GM19193 (cell line): ENCODE data around the gene PRSS22.

Experiments
- POLR2A ChIP-seq: IDR thresholded peaks from 4 replicates; pipeline ENCODE4 v1.6.1; 2011; ENCODE audit not compliant: insufficient read depth, insufficient read length; ENCODE audit errors: extremely low read depth

PRSS22 gene

GRCh38 chr16:2884041-2884451 is 26.1 kb upstream of the PRSS22 start:
- no peak for TF ChIP-seq POLR2A

- no peak for TF ChIP-seq POLR2A
These were observed 25.5 kb upstream of the PRSS22 start for GRCh38 chr16:2883458-2883908.

- TF ChIP-seq POLR2A, result peak; percentile 80
These were observed 24.9 kb upstream of the PRSS22 start, which contains the start of gene FLYWCH2 for GRCh38 chr16:2882650-2883457. Gene FLYWCH2, plus strand, starts transcription at chr16:2883215. Its CDS starts 13,235 bp downstream, at chr16:2896450.

- TF ChIP-seq POLR2A, result no peak
These were observed 24.0 kb upstream of the PRSS22 start for GRCh38 chr16:2881783-2882649.

- TF ChIP-seq POLR2A, result no peak
These were observed 22.0 kb upstream of the PRSS22 start for GRCh38 chr16:2879854-2880508.

- TF ChIP-seq POLR2A, result no peak
These were observed 17.0 kb upstream of the PRSS22 start for GRCh38 chr16:2874912-2875362.

GRCh38 chr16:2874032-2874911 is 16.3 kb upstream of the PRSS22 start:
- no peak for TF ChIP-seq POLR2A

- TF ChIP-seq POLR2A, result no peak
These were observed 14.0 kb upstream of the PRSS22 start for GRCh38 chr16:2871926-2872325.

GRCh38 chr16:2867987-2868789 is 10.2 kb upstream of the PRSS22 start:
- peak; percentile 96 for TF ChIP-seq POLR2A

- TF ChIP-seq POLR2A, result no peak
These were observed 9.7 kb upstream of the PRSS22 start for GRCh38 chr16:2867661-2867986.

GRCh38 chr16:2866431-2866830 is 8.5 kb upstream of the PRSS22 start:
- no peak for TF ChIP-seq POLR2A

GRCh38 chr16:2865651-2866050 is 7.7 kb upstream of the PRSS22 start:
- TF ChIP-seq POLR2A, result no peak

- no peak for TF ChIP-seq POLR2A
These were observed 3.0 kb upstream of the PRSS22 start for GRCh38 chr16:2860826-2861567.
